ENCODE results near the gene SGSM1.

SGSM1 gene

DNA sequence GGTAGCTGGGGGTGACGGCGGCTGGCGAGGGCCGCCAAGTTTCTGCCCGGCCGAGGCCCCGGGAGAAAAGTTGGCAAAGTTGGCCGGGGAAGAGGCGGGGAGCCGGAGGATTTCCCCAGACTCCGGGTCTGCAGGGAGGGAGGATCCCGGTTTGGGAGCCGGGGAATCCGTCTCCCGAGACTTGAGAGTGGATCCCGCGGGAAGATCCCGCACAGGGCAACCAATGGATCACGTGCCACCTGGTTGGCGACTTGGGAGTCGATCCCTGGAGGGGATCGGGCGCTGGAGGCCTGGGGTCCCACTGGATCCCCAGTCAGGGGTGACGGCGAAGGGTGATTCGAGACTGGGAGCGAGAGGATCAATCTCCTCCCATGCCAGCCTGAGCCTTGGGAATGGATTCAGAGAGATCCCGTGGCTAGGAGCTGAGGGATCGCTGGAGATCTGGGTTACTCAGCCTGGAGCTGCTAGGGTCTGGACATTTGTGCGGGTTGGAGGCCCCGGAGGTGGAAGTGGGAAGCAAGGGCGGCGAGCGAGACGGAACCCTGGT is 146.9 kb downstream of the SGSM1 start:
- DNase-seq (ENCODE audit: low spot score) = peak; percentile 33

DNA sequence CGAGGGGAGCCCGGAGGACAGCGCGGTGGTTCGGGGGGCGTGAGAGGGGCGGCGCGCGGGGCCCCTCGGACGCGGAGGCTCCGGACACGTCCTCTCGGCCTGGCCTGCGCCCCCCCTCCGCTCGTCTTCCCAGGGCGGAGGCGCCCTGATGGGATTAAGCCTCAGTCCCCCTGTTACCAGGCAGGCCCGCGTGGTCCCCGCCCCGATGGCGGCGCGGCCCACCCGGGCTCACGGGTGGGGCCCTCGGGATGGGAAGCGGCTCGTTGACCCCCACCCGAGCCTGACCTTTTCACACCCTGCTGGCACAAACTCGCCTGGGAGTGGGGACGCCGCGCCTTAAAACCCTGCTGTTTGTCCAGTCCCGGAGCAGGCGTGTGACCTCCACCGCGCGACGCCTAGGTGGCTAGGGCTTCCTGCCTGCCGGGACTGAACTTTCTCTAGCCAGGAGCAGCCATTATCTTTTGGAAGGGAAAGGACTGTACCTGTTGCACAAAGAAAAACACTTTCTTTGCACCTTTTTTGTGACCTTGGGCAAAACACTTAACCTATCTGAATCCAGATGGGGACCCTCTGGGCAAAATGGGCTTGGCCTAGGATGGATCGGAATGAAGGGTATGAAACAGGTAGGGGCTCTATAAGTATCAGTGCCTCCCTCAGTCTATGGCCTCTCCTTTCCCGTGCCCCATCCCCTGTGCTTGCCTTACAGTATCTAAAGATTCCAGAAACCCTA is 147.5 kb downstream of the SGSM1 start:
- DNase-seq (ENCODE audit: low spot score) = no peak

DNA sequence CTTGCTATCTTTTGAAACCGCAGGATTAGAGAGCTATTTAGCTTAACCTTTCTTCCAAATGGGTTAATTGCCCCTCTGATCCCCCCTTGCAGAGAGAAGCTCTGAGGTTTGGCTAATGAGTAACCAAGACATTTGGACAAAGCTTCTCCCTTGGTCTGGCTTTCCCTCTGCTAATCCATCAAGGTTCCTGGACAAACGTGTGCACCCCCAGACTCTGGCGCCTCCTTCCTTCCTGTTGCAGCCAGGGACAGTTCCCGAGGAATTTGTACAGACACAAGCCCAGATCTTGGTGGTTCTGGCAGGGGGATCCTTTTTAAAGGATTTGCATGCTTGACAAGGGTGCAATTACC is 148.1 kb downstream of the SGSM1 start:
- peak; percentile 27 for DNase-seq (ENCODE audit: low spot score)

DNA sequence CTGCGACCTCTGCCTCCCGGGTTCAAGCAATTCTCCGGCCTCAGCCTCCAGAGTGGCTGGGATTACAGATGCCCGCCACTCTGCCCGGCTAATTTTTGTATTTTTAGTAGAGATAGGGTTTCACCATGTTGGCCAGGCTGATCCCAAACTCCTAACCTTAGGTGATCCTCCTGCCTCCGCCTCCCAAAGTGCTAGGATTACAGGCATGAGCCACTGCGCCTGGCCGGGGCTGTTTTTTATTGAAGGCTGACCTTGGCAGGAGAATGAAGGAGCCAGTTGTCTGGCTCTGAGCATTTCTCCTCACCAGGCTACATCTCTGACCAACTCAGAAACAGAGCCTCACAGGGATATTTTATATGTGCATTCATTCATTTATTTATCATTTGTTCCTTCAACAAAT is 148.8 kb downstream of the SGSM1 start:
- no peak for DNase-seq (ENCODE audit: low spot score)

DNA sequence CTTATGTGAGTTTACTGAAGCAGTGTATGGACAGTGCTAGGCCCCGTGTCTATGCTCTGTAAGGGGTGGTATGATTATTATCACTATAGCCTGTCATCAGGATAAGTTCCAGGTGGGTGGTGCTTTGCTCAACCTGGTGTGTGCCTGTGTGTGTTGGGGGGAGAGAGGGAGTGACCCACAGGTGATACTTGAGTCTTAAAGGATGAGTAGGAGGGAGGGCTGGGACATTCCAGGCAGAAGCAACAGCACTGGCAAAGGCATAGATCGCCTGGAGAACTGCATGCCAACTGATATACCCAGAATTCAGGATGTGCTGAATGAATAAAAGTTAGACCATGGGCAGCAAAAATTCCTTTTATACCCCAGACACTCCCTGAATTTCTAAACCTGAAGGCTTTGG is 151.0 kb downstream of the SGSM1 start:
- DNase-seq (ENCODE audit: low spot score) = no peak

DNA sequence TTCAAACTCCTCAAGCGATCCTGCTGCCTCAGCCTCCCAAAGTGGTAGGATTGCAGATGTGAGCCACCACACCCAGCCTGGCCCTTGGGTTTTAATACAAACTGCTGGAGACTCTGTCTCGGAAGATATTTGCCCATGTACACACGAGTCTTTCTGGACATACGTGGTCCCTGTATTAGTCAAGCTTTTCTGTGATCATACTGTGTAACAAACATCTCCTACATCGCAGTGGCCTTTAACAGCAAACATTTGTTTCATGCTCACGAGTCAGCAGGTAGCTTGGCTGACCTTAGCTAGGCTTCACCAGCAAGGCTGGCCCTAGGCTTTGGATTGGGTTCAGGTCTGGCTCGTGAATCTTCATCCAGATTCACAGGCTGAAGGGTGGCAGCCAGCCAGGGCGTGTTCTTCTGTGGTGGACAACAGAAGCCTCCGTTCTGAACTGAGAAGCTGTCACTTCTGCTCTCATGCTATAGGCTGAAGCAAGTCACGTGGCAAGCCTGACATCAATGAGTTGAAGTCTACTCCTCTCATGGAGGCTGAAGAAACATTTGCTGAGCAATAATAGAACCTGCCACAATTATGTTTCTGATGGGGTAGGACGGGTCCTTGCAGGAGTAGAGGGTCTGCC is 155.3 kb downstream of the SGSM1 start:
- DNase-seq (ENCODE audit: low spot score) = no peak

DNA sequence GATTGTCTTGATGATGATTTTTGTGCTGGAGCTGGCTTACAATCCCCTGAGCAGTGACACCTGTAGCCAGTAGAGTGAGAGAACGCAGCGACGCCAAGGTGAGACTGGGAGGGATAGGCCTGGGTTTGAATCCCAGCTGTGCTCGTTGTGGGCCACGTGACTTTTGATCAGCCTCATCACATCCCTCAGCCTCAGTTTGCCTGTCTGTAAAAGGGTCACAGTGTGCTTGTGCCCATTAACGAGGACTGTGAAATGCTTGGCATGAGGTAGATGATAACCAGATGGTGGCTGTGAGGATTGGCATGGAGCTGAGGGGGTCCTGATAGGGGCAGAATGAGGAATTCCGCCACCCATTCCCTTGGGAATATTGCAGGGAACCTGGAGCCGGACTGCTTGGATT is 156.1 kb downstream of the SGSM1 start:
- DNase-seq (ENCODE audit: low spot score) = no peak

DNA sequence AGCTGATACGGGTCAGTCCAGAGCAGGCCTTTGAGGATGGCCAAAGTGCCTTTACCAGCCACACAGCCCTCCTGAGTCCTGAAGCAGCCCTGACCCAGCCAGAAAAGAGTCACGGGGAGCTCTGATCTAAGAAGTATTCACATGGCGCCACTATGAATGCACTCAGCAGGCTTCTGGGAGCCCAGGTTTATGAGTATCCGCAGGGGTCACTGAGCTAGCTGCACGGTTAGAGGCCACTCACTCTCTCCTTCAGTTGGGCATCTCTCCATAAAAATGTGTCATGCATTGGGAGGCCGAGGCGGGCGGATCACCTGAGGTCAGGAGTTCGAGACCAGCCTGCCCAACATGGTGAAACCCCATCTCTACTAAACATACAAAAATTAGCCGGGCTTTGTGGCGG is 156.8 kb downstream of the SGSM1 start:
- DNase-seq (ENCODE audit: low spot score) = no peak

DNA sequence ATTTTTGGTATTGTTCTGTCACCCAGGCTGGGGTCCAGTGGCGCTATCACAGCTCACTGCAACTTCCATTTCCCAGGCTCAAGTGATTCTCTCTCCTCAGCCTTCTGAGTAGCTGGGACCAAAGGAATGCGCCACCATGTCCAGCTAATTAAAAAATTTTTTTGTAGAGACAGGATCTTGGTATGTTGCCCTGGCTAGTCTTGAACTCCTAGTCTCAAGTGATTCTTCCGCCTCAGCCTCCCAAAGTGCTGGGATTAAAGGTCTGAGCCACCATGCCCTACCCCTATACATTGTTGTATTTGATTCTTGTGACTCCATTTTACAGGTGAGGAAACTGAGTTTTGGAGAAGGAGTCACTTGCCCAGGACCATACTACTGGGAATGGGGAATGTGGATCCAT is 158.4 kb downstream of the SGSM1 start:
- DNase-seq (ENCODE audit: low spot score) = no peak

DNA sequence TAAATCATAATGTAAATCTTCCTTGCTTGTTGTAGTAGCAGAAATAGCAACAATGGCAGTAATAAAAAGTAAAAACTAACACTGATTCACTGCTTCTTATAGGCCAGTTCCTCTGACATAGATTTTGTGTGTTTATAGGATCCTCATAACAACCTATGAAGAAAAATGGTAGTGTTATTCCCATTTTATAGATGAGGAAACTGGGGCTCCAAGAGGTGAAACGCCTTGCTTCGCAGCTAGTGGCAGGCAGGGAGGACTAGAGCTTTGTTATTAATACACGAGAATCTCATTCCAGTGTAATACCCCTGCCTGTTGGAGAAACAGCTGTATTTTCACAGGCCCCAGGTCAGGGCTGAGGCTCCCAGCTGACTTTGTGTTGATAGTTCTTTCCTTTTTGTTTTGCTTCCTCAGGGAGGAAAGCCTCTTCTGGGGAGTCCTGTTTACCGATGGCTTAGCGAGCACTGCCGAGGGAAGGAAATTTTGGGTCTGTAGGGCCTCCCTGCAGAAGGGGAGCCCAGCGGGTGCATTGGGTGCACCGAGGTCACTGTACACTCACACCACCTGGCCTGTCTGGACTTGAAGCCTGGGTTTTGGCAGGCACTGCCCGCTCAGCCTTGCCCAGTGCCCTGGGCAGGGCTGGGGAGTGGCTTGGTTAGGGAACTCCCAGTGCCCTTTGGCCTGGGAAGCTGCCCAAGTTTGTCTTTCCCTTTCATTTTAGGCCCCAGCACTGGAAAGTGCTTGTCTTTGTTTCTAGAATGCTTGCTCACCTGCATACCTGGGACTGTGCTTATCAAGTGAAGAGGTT is 160.0 kb downstream of the SGSM1 start:
- no peak for DNase-seq (ENCODE audit: low spot score)

DNA sequence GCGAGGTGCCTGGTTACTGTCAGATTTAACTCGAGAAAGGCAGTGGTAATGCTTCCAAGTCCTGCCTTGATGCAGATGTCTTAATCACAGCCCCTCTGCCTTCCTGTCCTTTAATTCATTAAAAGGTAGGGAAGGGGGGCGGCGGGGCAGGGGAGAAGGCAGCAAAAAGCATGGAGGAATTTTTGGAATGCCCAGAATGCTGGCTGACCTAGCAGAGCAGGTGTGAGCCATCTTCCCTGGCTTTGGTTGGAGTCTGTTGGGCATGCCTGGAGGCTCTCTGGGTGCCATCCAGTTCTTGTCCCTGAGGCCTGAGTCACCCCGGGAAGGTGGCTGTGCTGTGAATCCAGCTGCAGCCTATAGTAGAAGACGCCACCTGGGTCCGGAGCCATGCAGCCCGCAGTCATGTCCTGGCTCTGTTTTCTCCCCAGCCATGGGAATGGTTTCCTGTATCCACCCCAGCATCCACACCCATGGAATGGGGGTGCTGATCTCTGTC is 162.1 kb downstream of the SGSM1 start:
- DNase-seq (ENCODE audit: low spot score) = no peak

DNA sequence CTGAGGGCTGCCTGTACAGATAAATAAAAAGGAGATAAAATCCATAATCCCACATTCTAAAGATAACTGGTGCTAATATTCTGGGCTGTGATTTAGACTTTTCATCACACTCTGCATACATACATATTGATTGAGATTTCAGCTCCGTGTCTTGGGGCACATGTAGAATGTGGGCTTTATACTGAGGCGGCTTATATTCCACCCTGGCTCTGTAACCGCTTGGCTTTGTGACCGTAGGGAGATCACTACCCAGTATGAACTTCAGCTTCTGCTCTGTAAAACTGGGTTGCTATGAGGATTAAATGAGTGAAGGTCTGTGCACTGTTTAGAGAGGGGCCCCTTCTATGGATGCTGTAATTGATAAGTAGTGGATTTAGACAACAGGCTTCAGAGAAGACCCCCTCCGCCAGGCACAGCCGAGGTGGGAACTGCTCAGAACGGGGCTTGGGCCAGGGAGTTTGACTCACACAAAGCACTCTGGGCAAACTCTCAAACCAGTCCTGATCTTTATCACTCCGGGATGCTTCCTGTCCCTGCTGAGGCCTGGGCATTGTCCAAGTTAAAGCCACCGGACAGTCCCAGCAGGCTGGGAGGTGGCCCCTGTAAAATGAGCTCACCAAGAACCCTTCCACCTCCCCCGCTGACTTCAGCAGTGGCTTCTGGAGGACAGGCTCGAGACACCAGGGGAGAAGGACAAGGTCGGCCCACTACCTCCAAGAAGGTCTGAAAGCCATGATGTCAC is 163.7 kb downstream of the SGSM1 start:
- no peak for DNase-seq (ENCODE audit: low spot score)

DNA sequence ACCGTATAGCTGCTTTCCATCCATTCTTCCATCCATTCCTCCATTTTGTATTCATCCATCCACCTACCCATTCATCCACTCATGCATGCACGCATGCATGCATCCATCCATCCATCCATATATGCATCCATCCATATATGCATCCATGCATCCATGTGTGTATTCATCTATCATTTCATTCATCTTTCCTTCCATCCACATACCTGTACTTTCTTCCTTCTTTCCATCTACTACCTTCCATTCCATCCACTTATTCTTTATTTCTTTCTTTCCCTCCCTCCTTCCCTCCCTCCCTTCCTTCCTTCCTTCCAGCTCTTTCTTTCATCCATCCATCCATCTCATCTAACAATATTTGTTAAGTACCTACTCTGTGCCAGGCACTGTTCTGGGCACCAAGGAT is 166.4 kb downstream of the SGSM1 start:
- no peak for DNase-seq (ENCODE audit: low spot score)

DNA sequence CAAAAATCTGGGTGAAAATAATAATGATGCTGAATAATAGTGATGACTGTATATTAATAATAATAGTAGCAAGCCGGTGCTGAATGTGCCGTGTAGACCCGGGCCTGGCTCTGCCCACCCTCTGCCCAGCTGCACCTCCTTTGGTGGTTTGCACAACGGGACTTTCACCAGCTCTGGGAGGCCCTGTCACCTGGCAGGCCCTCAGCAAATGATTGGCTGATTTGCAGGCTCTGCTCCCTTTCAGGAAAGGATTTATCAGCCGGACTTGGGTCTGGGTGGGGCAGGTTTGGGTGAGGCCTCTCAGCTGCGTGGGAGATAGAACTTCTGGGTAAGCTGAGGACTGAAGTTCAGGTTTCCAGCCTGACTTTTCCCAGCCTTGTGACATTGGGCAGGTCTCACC is 167.9 kb downstream of the SGSM1 start:
- DNase-seq (ENCODE audit: low spot score) = no peak

DNA sequence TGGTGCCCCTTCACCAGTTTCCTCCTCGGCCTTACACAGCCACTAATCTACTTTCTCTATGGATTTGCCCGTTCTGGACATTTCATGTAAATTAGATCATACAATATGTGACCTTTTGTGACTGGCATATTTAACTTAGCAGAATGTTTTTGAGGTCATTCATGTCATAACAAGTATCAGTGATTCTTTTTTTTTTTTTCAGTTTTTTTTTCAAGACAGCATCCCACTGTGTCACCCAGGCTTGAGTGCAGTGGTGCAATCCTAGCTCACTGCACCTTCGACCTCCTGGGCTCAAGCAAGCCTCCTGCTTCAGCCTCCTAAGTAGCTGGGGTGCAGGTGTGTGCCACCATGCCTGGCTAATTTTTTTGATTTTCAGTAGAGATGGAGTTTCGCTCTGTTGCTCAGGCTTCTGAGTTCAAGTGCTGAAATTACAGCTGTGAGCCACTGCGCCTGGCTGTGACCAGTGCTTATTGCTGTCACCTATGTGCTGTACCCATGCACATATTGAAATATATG is 169.2 kb downstream of the SGSM1 start:
- DNase-seq (ENCODE audit: low spot score) = no peak

DNA sequence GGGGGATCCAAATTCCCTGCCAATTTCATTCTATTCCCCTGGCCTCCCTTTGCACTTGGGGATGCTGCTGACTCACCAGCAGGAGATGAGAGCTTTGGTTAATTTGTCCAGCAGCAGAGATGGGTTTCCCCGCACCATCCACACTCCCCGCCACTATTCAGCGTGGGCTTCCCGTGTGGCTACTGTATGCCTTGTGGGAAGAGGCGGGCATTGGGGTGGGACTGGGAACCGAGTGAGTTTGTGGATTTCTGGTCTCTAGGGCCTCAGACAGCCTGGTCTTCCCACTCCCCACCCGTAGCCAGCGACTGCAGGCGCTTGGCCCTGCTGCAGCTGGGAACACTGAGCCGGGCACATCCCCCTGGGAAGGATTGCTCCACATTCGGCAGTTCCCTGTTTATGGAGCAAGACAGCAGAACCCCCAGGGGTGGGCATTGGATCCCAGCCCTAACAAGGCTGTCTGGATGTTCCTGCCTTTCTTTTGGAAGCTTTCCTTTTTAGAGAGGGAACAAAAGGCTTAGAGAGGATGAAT is 169.9 kb downstream of the SGSM1 start:
- DNase-seq (ENCODE audit: low spot score) = peak; percentile 55

DNA sequence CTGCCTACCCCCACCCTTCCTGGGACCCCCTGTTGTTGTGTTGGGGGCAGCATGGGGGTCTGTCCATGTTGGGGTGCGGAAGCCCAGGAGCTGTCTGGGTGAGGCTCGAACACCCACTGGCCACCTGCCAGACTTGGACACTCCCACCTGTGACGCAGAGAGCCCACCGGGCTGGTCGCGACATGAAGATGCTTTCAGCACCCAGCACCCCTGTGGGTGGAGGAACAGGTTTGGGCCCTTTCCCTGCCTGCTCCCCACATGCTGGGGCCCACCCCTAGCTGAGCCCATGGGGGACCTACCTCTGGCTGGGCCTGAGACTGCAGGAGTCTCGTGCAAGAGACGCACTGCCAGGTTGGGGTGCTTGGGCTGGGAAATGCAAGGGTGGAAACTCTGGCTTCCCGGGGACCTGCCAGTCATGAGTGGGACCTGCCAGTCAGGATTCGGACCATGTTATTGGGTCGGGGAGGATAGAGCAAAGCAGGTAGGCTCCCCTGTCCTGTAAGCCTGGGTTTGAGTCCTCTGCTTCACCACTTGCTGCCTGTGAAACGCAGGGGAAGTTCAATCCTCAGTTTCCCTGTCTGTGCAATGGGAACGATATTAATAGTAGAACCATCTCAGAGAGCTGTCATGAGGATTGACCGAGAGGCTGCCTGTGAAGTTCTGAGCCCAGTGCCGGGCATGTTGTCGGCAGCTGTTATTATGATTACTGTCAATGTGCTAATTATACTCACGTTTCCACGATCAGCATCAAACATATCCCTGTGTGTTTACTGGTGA is 170.6 kb downstream of the SGSM1 start:
- no peak for DNase-seq (ENCODE audit: low spot score)

Measured in Ammon's horn (tissue), 1 donor.